HCT116 (cell line): ENCODE results near the gene TULP4. TPM values are rescaled to one million over a fixed set of nuclear protein-coding genes. Genes with fewer than 3 reads are reported as not detected.

Experiments used
- ATAC-seq: fragments of 200-7000 bp; cut with Tn5 transposase; 2 replicates; pipeline ENCODE4 v1.9.1; 2020; ENCODE audit warnings: mild to moderate bottlenecking, moderate library complexity
- BruUV-seq: library from RNA; stranded (reverse); fragments of 400-500 nt; replicated peaks from 2 replicates; lab custom pipeline; 2021; lab: Mats Ljungman, UMichigan
- CTCF ChIA-PET: fragments of 300-600 bp; sonication (Branson Sonifier 250); formaldehyde crosslinking; loops from one replicate; lab custom pipeline; 2021; ENCODE audit warnings: antibody characterized with exemption; lab: Charles Lee
- POLR2A ChIA-PET: fragments of 300-600, 350-600 bp; sonication (Branson Sonifier 250); formaldehyde crosslinking; loops from one replicate; lab custom pipeline; 2021; ENCODE audit warnings: antibody characterized with exemption; lab: Charles Lee
- RAD21 ChIA-PET, 2 experiments: fragments of 300-600 bp; sonication (Branson Sonifier 250); formaldehyde crosslinking; loops; one replicate each; lab custom pipeline; 2023; ENCODE audit warnings: low total read pairs in 2 of 2; ENCODE audit not compliant: uncharacterized antibody in 2 of 2, unreplicated experiment in 2 of 2, low non-redundant PET in 1 of 2; lab: Charles Lee
- DNase-seq: peaks from one replicate; pipeline ENCODE4 v3.0.0-alpha.2; 2010; ENCODE audit warnings: low read depth, low spot score
- H2AFZ ChIP-seq: fragments of 200-600 bp; shearing (Covaris generic), sonication (generic); 2 replicates; pipeline ENCODE4 v1.6.1; 2017; ENCODE audit warnings: low read depth, mixed run types, mixed read lengths, antibody characterized with exemption, low read length; ENCODE audit not compliant: poor library complexity, severe bottlenecking
- H3K27ac ChIP-seq: 2 replicates; pipeline ENCODE4 v1.5.1; 2012; ENCODE audit warnings: low read depth, low read length
- H3K27me3 ChIP-seq: fragments of 200-600 bp; sonication (generic); 2 replicates; pipeline ENCODE4 v1.6.1; 2016; ENCODE audit warnings: mixed run types, low read length, mixed read lengths; ENCODE audit not compliant: insufficient read depth
- H3K36me3 ChIP-seq, 2 experiments: fragments of 200-500 bp in 1 of 2; fragments of 200-600 bp in 1 of 2; sonication (Bioruptor generic) in 1 of 2; sonication (generic) in 1 of 2; 2 replicates each; pipeline versions ENCODE4 v1.5.1 to v1.6.1; 2014 to 2016; ENCODE audit warnings: low read length in 2 of 2, inconsistent platforms in 1 of 2, mixed read lengths in 1 of 2, mixed run types in 1 of 2; ENCODE audit not compliant: insufficient read depth in 2 of 2, control insufficient read depth in 1 of 2
- H3K4me1 ChIP-seq, 2 experiments: fragments of 200-600 bp in 1 of 2; sonication (generic) in 1 of 2; 2 replicates each; pipeline versions ENCODE4 v1.5.1 to v1.6.1; 2012 to 2017; ENCODE audit warnings: low read length in 2 of 2, inconsistent platforms in 1 of 2, mild to moderate bottlenecking in 1 of 2, mixed read lengths in 1 of 2, mixed run types in 1 of 2, moderate library complexity in 1 of 2; ENCODE audit not compliant: insufficient read depth in 2 of 2, control insufficient read depth in 1 of 2
- H3K4me2 ChIP-seq: fragments of 200-600 bp; sonication (generic); 2 replicates; pipeline ENCODE4 v1.6.1; 2017; ENCODE audit warnings: mixed run types, low read length, mixed read lengths
- H3K4me3 ChIP-seq, 2 experiments: fragments of 200-600 bp in 1 of 2; sonication (generic) in 1 of 2; replicated peaks in 1 of 2; 2 replicates each; pipeline ENCODE4 v1.5.1; 2011 to 2016; ENCODE audit warnings: low read length in 2 of 2, control low read depth in 1 of 2, low read depth in 1 of 2, mild to moderate bottlenecking in 1 of 2, mixed read lengths in 1 of 2, mixed run types in 1 of 2
- H3K79me2 ChIP-seq: fragments of 200-600 bp; sonication (generic); 2 replicates; pipeline ENCODE4 v1.6.1; 2017; ENCODE audit warnings: mild to moderate bottlenecking, mixed run types, low read length, moderate library complexity, mixed read lengths; ENCODE audit not compliant: insufficient read depth
- H3K9ac ChIP-seq: fragments of 200-600 bp; sonication (generic); 2 replicates; pipeline ENCODE4 v1.6.1; 2016; ENCODE audit warnings: low read length, mixed read lengths
- H3K9me2 ChIP-seq: fragments of 200-600 bp; sonication (generic), shearing (Covaris generic); 2 replicates; pipeline ENCODE4 v1.6.1; 2017; ENCODE audit warnings: mixed run types, mild to moderate bottlenecking, moderate library complexity; ENCODE audit not compliant: insufficient read depth
- H3K9me3 ChIP-seq, 2 experiments: fragments of 200-500 bp in 1 of 2; fragments of 200-600 bp in 1 of 2; sonication (Bioruptor generic) in 1 of 2; sonication (generic) in 1 of 2; 2 replicates each; pipeline ENCODE4 v1.6.1; 2014 to 2017; ENCODE audit warnings: low read length in 2 of 2, mixed read lengths in 2 of 2, inconsistent platforms in 1 of 2, low read depth in 1 of 2, mild to moderate bottlenecking in 1 of 2, mixed run types in 1 of 2, moderate library complexity in 1 of 2; ENCODE audit not compliant: control insufficient read depth in 1 of 2, insufficient read depth in 1 of 2
- H4K20me1 ChIP-seq: fragments of 200-600 bp; sonication (generic), shearing (Covaris generic); 2 replicates; pipeline ENCODE4 v1.6.1; 2017; ENCODE audit warnings: mixed run types, mild to moderate bottlenecking, moderate library complexity; ENCODE audit not compliant: insufficient read depth
- CBX3 ChIP-seq: IDR thresholded peaks from 2 replicates; pipeline ENCODE4 v1.6.1; 2012; ENCODE audit warnings: low read depth
- CEBPB ChIP-seq: IDR thresholded peaks from 2 replicates; pipeline ENCODE4 v1.6.1; 2012; ENCODE audit warnings: low read depth
- EGR1 ChIP-seq: IDR thresholded peaks from 2 replicates; pipeline ENCODE4 v1.6.1; 2012; ENCODE audit warnings: low read depth
- EZH2 ChIP-seq: fragments of 200-600 bp; sonication (generic); IDR thresholded peaks from 2 replicates; pipeline ENCODE4 v1.6.1; 2017; ENCODE audit warnings: antibody characterized with exemption, mixed run types
- EZH2phosphoT487 ChIP-seq: fragments of 200-600 bp; IDR thresholded peaks from 2 replicates; pipeline ENCODE4 v1.6.1; 2018; ENCODE audit warnings: antibody characterized with exemption, borderline replicate concordance
- FOSL1 ChIP-seq: IDR thresholded peaks from 2 replicates; pipeline ENCODE4 v1.6.1; 2012; ENCODE audit warnings: low read depth
- MAX ChIP-seq: IDR thresholded peaks from 2 replicates; pipeline ENCODE4 v1.6.1; 2012
- POLR2A ChIP-seq: IDR thresholded peaks from 2 replicates; pipeline ENCODE4 v1.7.0; 2011; ENCODE audit warnings: borderline replicate concordance; ENCODE audit not compliant: insufficient read depth, insufficient read length; ENCODE audit errors: extremely low read depth
- RAD21 ChIP-seq: IDR thresholded peaks from 2 replicates; pipeline ENCODE4 v1.6.1; 2012; ENCODE audit warnings: low read depth, mild to moderate bottlenecking
- SIN3A ChIP-seq: IDR thresholded peaks from 2 replicates; pipeline ENCODE4 v1.6.1; 2012; ENCODE audit warnings: low read depth
- SP1 ChIP-seq: IDR thresholded peaks from 2 replicates; pipeline ENCODE4 v1.6.1; 2012; ENCODE audit warnings: low read depth
- SRF ChIP-seq: IDR thresholded peaks from 2 replicates; pipeline ENCODE4 v1.6.1; 2012; ENCODE audit warnings: low read depth
- TCF7L2 ChIP-seq: IDR thresholded peaks from 2 replicates; pipeline ENCODE4 v1.7.0; 2011; ENCODE audit warnings: borderline replicate concordance, inconsistent platforms; ENCODE audit not compliant: insufficient read depth, insufficient read length; ENCODE audit errors: extremely low read depth
- YY1 ChIP-seq: IDR thresholded peaks from 2 replicates; pipeline ENCODE4 v1.6.1; 2011; ENCODE audit warnings: low read length, low read depth, moderate library complexity, mild to moderate bottlenecking; ENCODE audit not compliant: insufficient replicate concordance; ENCODE audit errors: extremely low read depth
- ZFX ChIP-seq: fragments of 450-650 bp; IDR thresholded peaks from 2 replicates; pipeline ENCODE4 v1.6.1; 2017
- ZNF274 ChIP-seq: fragments of 200-500 bp; sonication (Bioruptor generic); IDR thresholded peaks from 2 replicates; pipeline ENCODE4 v1.6.1; 2014; ENCODE audit warnings: mild to moderate bottlenecking, low read depth, low read length, inconsistent platforms
- intact Hi-C: fragments of 100-400 bp; cut with micrococcal nuclease; formaldehyde crosslinking; loops from 2 replicates; pipeline ENCODE4 v1.10.0; 2022
- total RNA-seq: library from RNA; stranded (reverse); gene quantifications from one replicate; pipeline ENCODE4 v1.2.1, GENCODE V29; 2021; ENCODE audit not compliant: unreplicated experiment
- TF ChIP-seq, protein P1 (sequence below): IDR thresholded peaks from 2 replicates; pipeline ENCODE4 v1.6.1; 2012
- TF ChIP-seq, protein P2 (sequence below): IDR thresholded peaks from 2 replicates; pipeline ENCODE4 v1.6.1; 2012; ENCODE audit warnings: low read depth
- TF ChIP-seq, protein P3 (sequence below), 3 experiments: fragments of 200-600 bp in 1 of 3; sonication (generic) in 1 of 3; IDR thresholded peaks in 2 of 3; conservative IDR thresholded peaks in 1 of 3; 2 replicates each; pipeline ENCODE4 v1.5.1; 2012 to 2017; ENCODE audit warnings: low read depth in 2 of 3, low read length in 2 of 3, antibody characterized with exemption in 1 of 3, borderline replicate concordance in 1 of 3, control low read depth in 1 of 3, mild to moderate bottlenecking in 1 of 3, mixed read lengths in 1 of 3, mixed run types in 1 of 3, moderate library complexity in 1 of 3; ENCODE audit not compliant: insufficient read depth in 1 of 3
- TF ChIP-seq, protein P4 (sequence below): IDR thresholded peaks from 2 replicates; pipeline ENCODE4 v1.6.1; 2011; ENCODE audit warnings: mild to moderate bottlenecking, low read length, moderate library complexity; ENCODE audit not compliant: insufficient replicate concordance; ENCODE audit errors: extremely low read depth

TULP4 gene
- total RNA-seq, 1 experiment from 2014 or later = 70.8 TPM

- no peak overlapping the region for H2AFZ ChIP-seq
- H3K4me3 ChIP-seq = no peak overlapping the region
- no peaks in the 10 kb centered on the region for H3K9me3 ChIP-seq
- POLR2A ChIA-PET = no interaction called here
- H4K20me1 ChIP-seq = no peaks in the 10 kb centered on the region
- no peaks in the 10 kb centered on the region for H3K27me3 ChIP-seq
- TF ChIP-seq POLR2A = no peak
- TF ChIP-seq EGR1 = no peak
- TF ChIP-seq YY1 = no peak
- TF ChIP-seq, protein P1, sequence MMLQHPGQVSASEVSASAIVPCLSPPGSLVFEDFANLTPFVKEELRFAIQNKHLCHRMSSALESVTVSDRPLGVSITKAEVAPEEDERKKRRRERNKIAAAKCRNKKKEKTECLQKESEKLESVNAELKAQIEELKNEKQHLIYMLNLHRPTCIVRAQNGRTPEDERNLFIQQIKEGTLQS = no peak
- TF ChIP-seq CEBPB = no peak
- TF ChIP-seq SP1 = no peak
- no peak for TF ChIP-seq MAX
- no peak for TF ChIP-seq EZH2
- TF ChIP-seq CBX3 = no peak
- TF ChIP-seq SRF = no peak
- TF ChIP-seq, protein P2, sequence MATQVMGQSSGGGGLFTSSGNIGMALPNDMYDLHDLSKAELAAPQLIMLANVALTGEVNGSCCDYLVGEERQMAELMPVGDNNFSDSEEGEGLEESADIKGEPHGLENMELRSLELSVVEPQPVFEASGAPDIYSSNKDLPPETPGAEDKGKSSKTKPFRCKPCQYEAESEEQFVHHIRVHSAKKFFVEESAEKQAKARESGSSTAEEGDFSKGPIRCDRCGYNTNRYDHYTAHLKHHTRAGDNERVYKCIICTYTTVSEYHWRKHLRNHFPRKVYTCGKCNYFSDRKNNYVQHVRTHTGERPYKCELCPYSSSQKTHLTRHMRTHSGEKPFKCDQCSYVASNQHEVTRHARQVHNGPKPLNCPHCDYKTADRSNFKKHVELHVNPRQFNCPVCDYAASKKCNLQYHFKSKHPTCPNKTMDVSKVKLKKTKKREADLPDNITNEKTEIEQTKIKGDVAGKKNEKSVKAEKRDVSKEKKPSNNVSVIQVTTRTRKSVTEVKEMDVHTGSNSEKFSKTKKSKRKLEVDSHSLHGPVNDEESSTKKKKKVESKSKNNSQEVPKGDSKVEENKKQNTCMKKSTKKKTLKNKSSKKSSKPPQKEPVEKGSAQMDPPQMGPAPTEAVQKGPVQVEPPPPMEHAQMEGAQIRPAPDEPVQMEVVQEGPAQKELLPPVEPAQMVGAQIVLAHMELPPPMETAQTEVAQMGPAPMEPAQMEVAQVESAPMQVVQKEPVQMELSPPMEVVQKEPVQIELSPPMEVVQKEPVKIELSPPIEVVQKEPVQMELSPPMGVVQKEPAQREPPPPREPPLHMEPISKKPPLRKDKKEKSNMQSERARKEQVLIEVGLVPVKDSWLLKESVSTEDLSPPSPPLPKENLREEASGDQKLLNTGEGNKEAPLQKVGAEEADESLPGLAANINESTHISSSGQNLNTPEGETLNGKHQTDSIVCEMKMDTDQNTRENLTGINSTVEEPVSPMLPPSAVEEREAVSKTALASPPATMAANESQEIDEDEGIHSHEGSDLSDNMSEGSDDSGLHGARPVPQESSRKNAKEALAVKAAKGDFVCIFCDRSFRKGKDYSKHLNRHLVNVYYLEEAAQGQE = no peak
- TF ChIP-seq ZFX = no peak
- TF ChIP-seq RAD21 = no peak
- TF ChIP-seq, protein P3, sequence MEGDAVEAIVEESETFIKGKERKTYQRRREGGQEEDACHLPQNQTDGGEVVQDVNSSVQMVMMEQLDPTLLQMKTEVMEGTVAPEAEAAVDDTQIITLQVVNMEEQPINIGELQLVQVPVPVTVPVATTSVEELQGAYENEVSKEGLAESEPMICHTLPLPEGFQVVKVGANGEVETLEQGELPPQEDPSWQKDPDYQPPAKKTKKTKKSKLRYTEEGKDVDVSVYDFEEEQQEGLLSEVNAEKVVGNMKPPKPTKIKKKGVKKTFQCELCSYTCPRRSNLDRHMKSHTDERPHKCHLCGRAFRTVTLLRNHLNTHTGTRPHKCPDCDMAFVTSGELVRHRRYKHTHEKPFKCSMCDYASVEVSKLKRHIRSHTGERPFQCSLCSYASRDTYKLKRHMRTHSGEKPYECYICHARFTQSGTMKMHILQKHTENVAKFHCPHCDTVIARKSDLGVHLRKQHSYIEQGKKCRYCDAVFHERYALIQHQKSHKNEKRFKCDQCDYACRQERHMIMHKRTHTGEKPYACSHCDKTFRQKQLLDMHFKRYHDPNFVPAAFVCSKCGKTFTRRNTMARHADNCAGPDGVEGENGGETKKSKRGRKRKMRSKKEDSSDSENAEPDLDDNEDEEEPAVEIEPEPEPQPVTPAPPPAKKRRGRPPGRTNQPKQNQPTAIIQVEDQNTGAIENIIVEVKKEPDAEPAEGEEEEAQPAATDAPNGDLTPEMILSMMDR (IDR thresholded peaks at IDR 0.05 in 2 of 3, conservative IDR thresholded peaks at IDR 0.05 in 1 of 3; ENCODE audit: borderline replicate concordance in 1 of 3, insufficient read depth in 1 of 3, low read depth in 2 of 3, low read length in 2 of 3) = no peak
- TF ChIP-seq FOSL1 = no peak
- no peak for TF ChIP-seq ZNF274
- TF ChIP-seq SIN3A = no peak
- TF ChIP-seq TCF7L2 = no peak
- no peak for TF ChIP-seq EZH2phosphoT487
- TF ChIP-seq, protein P4, sequence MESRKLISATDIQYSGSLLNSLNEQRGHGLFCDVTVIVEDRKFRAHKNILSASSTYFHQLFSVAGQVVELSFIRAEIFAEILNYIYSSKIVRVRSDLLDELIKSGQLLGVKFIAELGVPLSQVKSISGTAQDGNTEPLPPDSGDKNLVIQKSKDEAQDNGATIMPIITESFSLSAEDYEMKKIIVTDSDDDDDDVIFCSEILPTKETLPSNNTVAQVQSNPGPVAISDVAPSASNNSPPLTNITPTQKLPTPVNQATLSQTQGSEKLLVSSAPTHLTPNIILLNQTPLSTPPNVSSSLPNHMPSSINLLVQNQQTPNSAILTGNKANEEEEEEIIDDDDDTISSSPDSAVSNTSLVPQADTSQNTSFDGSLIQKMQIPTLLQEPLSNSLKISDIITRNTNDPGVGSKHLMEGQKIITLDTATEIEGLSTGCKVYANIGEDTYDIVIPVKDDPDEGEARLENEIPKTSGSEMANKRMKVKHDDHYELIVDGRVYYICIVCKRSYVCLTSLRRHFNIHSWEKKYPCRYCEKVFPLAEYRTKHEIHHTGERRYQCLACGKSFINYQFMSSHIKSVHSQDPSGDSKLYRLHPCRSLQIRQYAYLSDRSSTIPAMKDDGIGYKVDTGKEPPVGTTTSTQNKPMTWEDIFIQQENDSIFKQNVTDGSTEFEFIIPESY = no peak
- TF ChIP-seq, all 23 proteins: peak for 0
- H3K79me2 ChIP-seq = peaks cover 42% of the 10 kb centered on the region
- CTCF ChIA-PET = no interaction called here
- RAD21 ChIA-PET = no interaction called here
- BruUV-seq = no TSS peak
- no peak overlapping the region for H3K9ac ChIP-seq
- H3K36me3 ChIP-seq = no peaks in the 10 kb centered on the region
- no peak overlapping the region for H3K4me2 ChIP-seq
- ATAC-seq (no peak), DNase-seq (no peak)
- H3K4me1 ChIP-seq = no peaks in the 10 kb centered on the region
- no peaks in the 10 kb centered on the region for H3K9me2 ChIP-seq
- intact Hi-C loops = no loop called here
- no peak overlapping the region for H3K27ac ChIP-seq
Measured at GRCh38 chr6:158357570-158358216, 45.4 kb downstream of the TULP4 start.
